Skeletal muscle satellite cell (primary cell): ENCODE measurements around the gene DIS3L.
"Not testable (repeated sequence)": the region's sequence is repeated elsewhere in the genome, so short reads cannot be mapped to it uniquely, and the experiment has no call there.

ENCODE experiments used
- H3K27me3 ChIP-seq: 2 replicates; pipeline ENCODE4 v1.7.0; 2013; ENCODE audit warnings: low read length; ENCODE audit not compliant: control insufficient read depth, insufficient read depth
- H3K36me3 ChIP-seq: 2 replicates; pipeline ENCODE4 v1.7.0; 2013; ENCODE audit warnings: mild to moderate bottlenecking, control low read depth, low read length; ENCODE audit not compliant: insufficient read depth
- H3K4me1 ChIP-seq: 2 replicates; pipeline ENCODE4 v1.7.0; 2013; ENCODE audit warnings: low read length; ENCODE audit not compliant: control insufficient read depth, insufficient read depth
- H3K4me2 ChIP-seq: 2 replicates; pipeline ENCODE4 v1.7.0; 2013; ENCODE audit warnings: mild to moderate bottlenecking, low read length
- H3K4me3 ChIP-seq: 2 replicates; pipeline ENCODE4 v1.7.0; 2013; ENCODE audit warnings: low read length
- H3K9ac ChIP-seq: 2 replicates; pipeline ENCODE4 v1.7.0; 2013; ENCODE audit warnings: mild to moderate bottlenecking, low read depth, low read length, moderate library complexity
- H3K9me3 ChIP-seq: replicated peaks from 2 replicates; pipeline ENCODE4 v1.7.0; 2013; ENCODE audit warnings: mild to moderate bottlenecking, control low read depth, low read length

DIS3L gene

GRCh38 chr15:66254951-66255676, 38.3 kb upstream of the DIS3L start:
- Histone ChIP-seq H3K9ac (no peak overlapping the region), H3K4me2 (no peak overlapping the region), H3K9me3 (no peaks in the 10 kb centered on the region), H3K4me1 (peaks cover 13% of the 10 kb centered on the region), H3K36me3 (no peaks in the 10 kb centered on the region), H3K4me3 (no peak overlapping the region), H3K27me3 (peaks cover 79% of the 10 kb centered on the region)

DNA sequence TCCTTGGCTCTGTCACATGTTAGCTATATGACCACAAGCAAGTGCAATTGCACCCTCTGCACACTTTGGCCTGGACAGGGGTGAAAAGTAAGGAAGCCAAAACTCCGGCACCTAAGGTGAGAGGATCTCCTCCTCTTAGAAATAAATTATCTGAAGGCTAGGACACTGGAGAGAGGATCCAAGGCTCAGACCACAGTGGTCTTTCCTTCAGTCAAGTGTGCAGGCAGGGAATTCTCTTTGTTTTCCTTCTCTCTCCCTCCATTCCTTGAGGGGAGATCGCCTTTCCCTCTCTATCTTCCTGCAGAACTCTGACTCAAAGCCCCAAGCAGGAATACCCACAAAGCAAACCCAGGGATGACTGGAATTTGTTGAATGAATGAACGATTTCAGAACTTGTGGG, 36.7 kb upstream of the DIS3L start:
- Histone ChIP-seq H3K36me3 (no peaks in the 10 kb centered on the region), H3K4me1 (peaks cover 13% of the 10 kb centered on the region), H3K4me2 (no peak overlapping the region), H3K4me3 (no peak overlapping the region), H3K9me3 (no peaks in the 10 kb centered on the region), H3K27me3 (peaks cover 76% of the 10 kb centered on the region), H3K9ac (no peak overlapping the region)

- H3K9ac ChIP-seq = no peak overlapping the region
- no peak overlapping the region for H3K4me2 ChIP-seq
- no peaks in the 10 kb centered on the region for H3K4me1 ChIP-seq
- H3K9me3 ChIP-seq = no peaks in the 10 kb centered on the region
- peaks cover 55% of the 10 kb centered on the region for H3K27me3 ChIP-seq
- H3K36me3 ChIP-seq = no peaks in the 10 kb centered on the region
- H3K4me3 ChIP-seq = no peak overlapping the region
Measured at GRCh38 chr15:66261056-66261455, 32.3 kb upstream of the DIS3L start.

GRCh38 chr15:66262837-66263236, 30.5 kb upstream of the DIS3L start:
- not testable (repeated sequence) for H3K9ac ChIP-seq, H3K9me3 ChIP-seq, H3K4me3 ChIP-seq, H3K36me3 ChIP-seq, H3K4me2 ChIP-seq, H3K4me1 ChIP-seq
- H3K27me3 ChIP-seq = peaks cover 46% of the 10 kb centered on the region

DNA sequence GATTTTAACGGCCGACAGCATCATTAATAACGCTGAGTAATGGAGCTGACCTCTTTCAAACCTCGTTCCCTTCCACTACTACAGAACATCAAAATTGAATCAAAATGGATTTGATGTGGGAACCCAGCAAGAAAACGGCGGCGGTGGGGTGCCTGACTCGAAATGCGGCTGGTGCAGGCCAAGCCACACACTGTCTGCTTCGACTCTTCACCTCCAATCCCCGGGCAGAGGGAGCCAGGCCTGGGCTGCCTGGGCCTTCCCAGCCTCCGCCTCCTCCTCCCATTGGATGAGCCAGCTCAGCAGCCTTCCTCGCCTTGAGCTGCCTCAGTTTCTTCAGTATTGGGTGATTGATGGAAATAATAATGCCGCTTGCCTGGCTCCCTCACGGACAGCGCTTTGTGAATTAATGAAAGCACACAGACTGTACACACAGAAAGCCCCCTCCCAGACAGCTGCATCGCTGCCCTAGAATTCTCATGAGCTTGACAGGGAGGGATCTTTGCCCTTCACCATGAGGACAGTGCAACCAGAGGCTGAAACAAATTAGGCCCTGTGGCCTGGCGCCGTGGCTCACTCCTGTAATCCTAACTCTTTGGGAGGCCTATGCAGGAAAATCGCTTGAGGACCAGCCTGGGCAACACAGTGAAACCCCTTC, 28.4 kb upstream of the DIS3L start:
- Histone ChIP-seq H3K4me3 (no peak overlapping the region), H3K27me3 (peaks cover 36% of the 10 kb centered on the region), H3K4me1 (peaks cover 7% of the 10 kb centered on the region), H3K4me2 (no peak overlapping the region), H3K36me3 (no peaks in the 10 kb centered on the region), H3K9me3 (no peaks in the 10 kb centered on the region), H3K9ac (no peak overlapping the region)

- Histone ChIP-seq H3K4me2 (peak overlapping the region; percentile 8), H3K9me3 (no peaks in the 10 kb centered on the region), H3K27me3 (peaks cover 15% of the 10 kb centered on the region), H3K4me1 (peaks cover 7% of the 10 kb centered on the region), H3K9ac (no peak overlapping the region), H3K4me3 (no peak overlapping the region), H3K36me3 (no peaks in the 10 kb centered on the region)
Measured at GRCh38 chr15:66269326-66270090, 23.9 kb upstream of the DIS3L start.

GRCh38 chr15:66270932-66271331, 22.4 kb upstream of the DIS3L start:
- no peak overlapping the region for H3K4me3 ChIP-seq
- H3K9me3 ChIP-seq = no peaks in the 10 kb centered on the region
- peaks cover 7% of the 10 kb centered on the region for H3K4me1 ChIP-seq
- no peaks in the 10 kb centered on the region for H3K36me3 ChIP-seq
- H3K4me2 ChIP-seq = no peak overlapping the region
- H3K9ac ChIP-seq = no peak overlapping the region
- peaks cover 15% of the 10 kb centered on the region for H3K27me3 ChIP-seq

- Histone ChIP-seq H3K9ac (no peak overlapping the region), H3K4me3 (no peak overlapping the region), H3K4me1 (no peaks in the 10 kb centered on the region), H3K27me3 (peaks cover 31% of the 10 kb centered on the region), H3K9me3 (no peaks in the 10 kb centered on the region), H3K36me3 (no peaks in the 10 kb centered on the region), H3K4me2 (no peak overlapping the region)
Measured at GRCh38 chr15:66275352-66275751, 18.0 kb upstream of the DIS3L start.

DNA sequence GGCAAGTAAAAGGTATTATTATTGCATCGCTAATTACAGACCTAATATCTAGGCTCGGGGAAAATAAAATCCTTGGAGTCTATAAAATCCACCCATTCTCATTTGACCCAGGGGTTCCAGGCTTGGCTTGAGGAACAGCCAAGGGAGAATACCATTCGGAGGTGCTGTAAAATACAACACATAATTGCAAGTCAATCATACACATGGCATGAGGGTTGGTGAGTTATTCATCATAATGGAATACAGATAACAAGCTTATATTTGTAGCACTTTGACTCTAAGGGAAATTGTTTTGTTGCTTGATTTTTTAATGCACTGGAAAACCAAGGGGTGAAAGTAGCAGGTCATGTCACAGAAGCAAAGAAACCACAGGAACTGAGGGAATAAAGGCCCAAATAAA, 16.8 kb upstream of the DIS3L start:
- no peaks in the 10 kb centered on the region for H3K36me3 ChIP-seq
- H3K4me3 ChIP-seq = no peak overlapping the region
- H3K9me3 ChIP-seq = no peaks in the 10 kb centered on the region
- H3K9ac ChIP-seq = no peak overlapping the region
- H3K4me2 ChIP-seq = no peak overlapping the region
- H3K4me1 ChIP-seq = no peaks in the 10 kb centered on the region
- H3K27me3 ChIP-seq = peaks cover 38% of the 10 kb centered on the region

DNA sequence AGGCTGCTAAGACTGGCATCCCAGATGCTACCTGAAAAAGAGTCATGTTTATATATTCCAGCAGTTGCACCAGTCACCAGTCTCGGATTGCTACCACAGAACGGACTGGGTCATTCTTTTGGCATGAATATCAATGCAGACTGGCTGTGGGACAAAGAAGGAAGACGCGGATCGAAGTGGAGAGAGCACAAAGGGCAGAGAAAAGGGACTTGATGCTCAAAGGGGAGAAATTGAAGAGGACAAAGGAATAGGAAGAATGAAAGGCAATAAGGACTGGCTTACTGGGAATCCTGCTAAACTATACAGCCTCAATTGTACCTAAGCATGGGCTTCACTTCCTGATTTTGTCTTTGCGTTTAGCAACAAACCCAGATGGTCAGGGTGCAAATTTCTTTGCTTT, 15.3 kb upstream of the DIS3L start:
- no peak overlapping the region for H3K4me2 ChIP-seq
- peaks cover 46% of the 10 kb centered on the region for H3K27me3 ChIP-seq
- H3K4me1 ChIP-seq = no peaks in the 10 kb centered on the region
- H3K4me3 ChIP-seq = no peak overlapping the region
- H3K9me3 ChIP-seq = no peaks in the 10 kb centered on the region
- no peaks in the 10 kb centered on the region for H3K36me3 ChIP-seq
- H3K9ac ChIP-seq = no peak overlapping the region

DNA sequence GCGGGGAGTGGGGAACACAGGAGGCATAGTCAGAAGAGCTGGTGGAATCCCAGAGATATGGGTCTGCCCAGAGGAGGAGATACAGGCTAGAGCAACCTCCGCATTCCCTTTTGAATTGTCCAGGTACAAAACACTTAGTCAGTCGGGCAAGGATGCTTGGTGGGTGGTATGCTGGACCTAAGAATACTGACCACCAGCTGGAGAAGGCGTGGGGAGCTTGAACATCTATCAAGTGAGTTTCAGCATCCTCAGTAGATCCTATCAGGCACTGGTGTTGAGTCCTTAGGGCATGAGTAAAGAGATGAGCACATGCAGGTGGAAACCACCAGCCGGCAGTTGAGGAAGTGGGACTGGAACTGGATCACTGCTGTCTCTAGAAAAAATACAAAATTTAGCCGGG, 14.7 kb upstream of the DIS3L start:
- Histone ChIP-seq H3K4me3 (no peak overlapping the region), H3K9ac (no peak overlapping the region), H3K27me3 (peaks cover 46% of the 10 kb centered on the region), H3K4me2 (no peak overlapping the region), H3K36me3 (no peaks in the 10 kb centered on the region), H3K4me1 (no peaks in the 10 kb centered on the region), H3K9me3 (no peaks in the 10 kb centered on the region)
